Jurkat, Clone E6-1 (cell line): ENCODE results near the gene NPR3.
"Not testable (repeated sequence)": the region's sequence is repeated elsewhere in the genome, so short reads cannot be mapped to it uniquely, and the experiment has no call there.

Source experiments
- DNase-seq: peaks from one replicate; pipeline ENCODE4 v3.0.0-alpha.2; 2011; ENCODE audit warnings: low read depth, low spot score
- H3K4me3 ChIP-seq: 2 replicates; pipeline ENCODE4 v1.5.1; 2011; ENCODE audit warnings: mild to moderate bottlenecking, low read length, control low read depth, moderate library complexity

The NPR3 gene

GRCh38 chr5:32791536-32792243, 80.6 kb downstream of the NPR3 start:
- H3K4me3 ChIP-seq = no peak overlapping the region
- DNase-seq = no peak

GRCh38 chr5:32794086-32794485, 83.0 kb downstream of the NPR3 start:
- DNase-seq = no peak

GRCh38 chr5:32802764-32803163, 91.6 kb downstream of the NPR3 start:
- DNase-seq = no peak
- no peak overlapping the region for H3K4me3 ChIP-seq

More at GRCh38 chr5:32794086-32794485, 83.0 kb downstream of the NPR3 start:
- H3K4me3 ChIP-seq = no peak overlapping the region

- no peak overlapping the region for H3K4me3 ChIP-seq
- no peak for DNase-seq
These were observed 92.5 kb downstream of the NPR3 start for GRCh38 chr5:32803656-32804055.

- not testable (repeated sequence) for H3K4me3 ChIP-seq, DNase-seq
These were observed 94.3 kb downstream of the NPR3 start for GRCh38 chr5:32805462-32805861.

GRCh38 chr5:32805971-32806638, 95.0 kb downstream of the NPR3 start:
- no peak overlapping the region for H3K4me3 ChIP-seq
- DNase-seq = no peak

- no peak overlapping the region for H3K4me3 ChIP-seq
- DNase-seq = no peak
These were observed 97.7 kb downstream of the NPR3 start for GRCh38 chr5:32808783-32809182.

GRCh38 chr5:32810804-32811203, 99.7 kb downstream of the NPR3 start:
- no peak overlapping the region for H3K4me3 ChIP-seq

GRCh38 chr5:32812399-32812798, 101.3 kb downstream of the NPR3 start:
- DNase-seq = no peak

More at GRCh38 chr5:32810804-32811203, 99.7 kb downstream of the NPR3 start:
- no peak for DNase-seq

GRCh38 chr5:32814141-32814540, 103.0 kb downstream of the NPR3 start:
- no peak overlapping the region for H3K4me3 ChIP-seq
- DNase-seq = no peak

More at GRCh38 chr5:32812399-32812798, 101.3 kb downstream of the NPR3 start:
- no peak overlapping the region for H3K4me3 ChIP-seq

- H3K4me3 ChIP-seq = no peak overlapping the region
- no peak for DNase-seq
These were observed 103.5 kb downstream of the NPR3 start for GRCh38 chr5:32814620-32815019.

- DNase-seq = no peak
- no peak overlapping the region for H3K4me3 ChIP-seq
These were observed 116.9 kb downstream of the NPR3 start for GRCh38 chr5:32827981-32828380.

- DNase-seq = no peak
- no peak overlapping the region for H3K4me3 ChIP-seq
These were observed 117.4 kb downstream of the NPR3 start for GRCh38 chr5:32828492-32828891.

GRCh38 chr5:32831624-32832023, 120.5 kb downstream of the NPR3 start:
- no peak overlapping the region for H3K4me3 ChIP-seq
- no peak for DNase-seq

GRCh38 chr5:32833127-32833526, 122.0 kb downstream of the NPR3 start:
- no peak for DNase-seq

GRCh38 chr5:32833663-32834062, 122.5 kb downstream of the NPR3 start:
- DNase-seq = peak; percentile 29
- H3K4me3 ChIP-seq = no peak overlapping the region

More at GRCh38 chr5:32833127-32833526, 122.0 kb downstream of the NPR3 start:
- no peak overlapping the region for H3K4me3 ChIP-seq

GRCh38 chr5:32834251-32834650, 123.1 kb downstream of the NPR3 start:
- no peak for DNase-seq
- H3K4me3 ChIP-seq = no peak overlapping the region

- no peak for DNase-seq
- H3K4me3 ChIP-seq = no peak overlapping the region
These were observed 125.1 kb downstream of the NPR3 start for GRCh38 chr5:32836176-32836575.

- DNase-seq = no peak
- H3K4me3 ChIP-seq = no peak overlapping the region
These were observed 126.1 kb downstream of the NPR3 start for GRCh38 chr5:32837211-32837610.

- H3K4me3 ChIP-seq = no peak overlapping the region
- DNase-seq = no peak
These were observed 128.0 kb downstream of the NPR3 start for GRCh38 chr5:32839106-32839505.

GRCh38 chr5:32840606-32841005, 129.5 kb downstream of the NPR3 start:
- no peak for DNase-seq
- H3K4me3 ChIP-seq = no peak overlapping the region
